Loucy (cell line): ENCODE measurements around the gene ACTL8.

Experiments
- EZH2phosphoT487 ChIP-seq: fragments of 200-600 bp; IDR thresholded peaks from 2 replicates; pipeline ENCODE4 v1.6.1; 2018; ENCODE audit warnings: antibody characterized with exemption, mild to moderate bottlenecking, moderate library complexity, borderline replicate concordance
- TF ChIP-seq, protein P1 (sequence below): fragments of 200-600 bp; sonication (generic); conservative IDR thresholded peaks from 2 replicates; pipeline ENCODE4 v1.5.1; 2014; ENCODE audit warnings: mild to moderate bottlenecking, antibody characterized with exemption, low read length

DNA sequence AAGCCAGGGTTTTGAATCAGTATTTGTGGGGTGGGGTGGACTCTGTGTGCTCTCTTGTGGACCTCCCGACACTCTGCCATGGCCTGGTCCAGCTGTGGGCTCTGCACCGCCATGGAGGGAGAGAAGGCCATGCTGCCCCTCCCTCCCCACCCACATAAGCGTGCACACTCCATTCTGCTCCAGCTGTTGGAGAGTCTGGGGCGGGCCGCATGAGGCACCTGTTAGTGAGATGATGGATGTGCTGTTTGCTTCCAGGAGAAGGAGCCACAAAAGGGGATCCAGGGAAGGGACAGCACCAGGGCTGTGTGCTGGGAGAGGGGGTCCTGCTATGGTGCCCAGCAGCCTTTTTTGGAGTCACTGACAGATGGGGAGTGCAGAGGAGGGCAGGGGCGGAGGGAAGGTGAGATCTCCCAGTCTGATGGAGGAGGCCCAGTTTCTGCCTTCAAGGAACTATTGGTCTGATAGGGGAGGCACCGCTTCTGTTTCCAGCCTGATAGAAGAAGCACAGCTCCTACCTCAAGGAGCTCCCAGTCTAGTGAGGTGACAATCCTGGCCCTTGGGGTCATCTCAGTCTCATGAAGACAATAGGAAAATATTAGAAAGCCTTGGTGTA lies 101.5 kb downstream of the ACTL8 start:
- TF ChIP-seq, protein P1, sequence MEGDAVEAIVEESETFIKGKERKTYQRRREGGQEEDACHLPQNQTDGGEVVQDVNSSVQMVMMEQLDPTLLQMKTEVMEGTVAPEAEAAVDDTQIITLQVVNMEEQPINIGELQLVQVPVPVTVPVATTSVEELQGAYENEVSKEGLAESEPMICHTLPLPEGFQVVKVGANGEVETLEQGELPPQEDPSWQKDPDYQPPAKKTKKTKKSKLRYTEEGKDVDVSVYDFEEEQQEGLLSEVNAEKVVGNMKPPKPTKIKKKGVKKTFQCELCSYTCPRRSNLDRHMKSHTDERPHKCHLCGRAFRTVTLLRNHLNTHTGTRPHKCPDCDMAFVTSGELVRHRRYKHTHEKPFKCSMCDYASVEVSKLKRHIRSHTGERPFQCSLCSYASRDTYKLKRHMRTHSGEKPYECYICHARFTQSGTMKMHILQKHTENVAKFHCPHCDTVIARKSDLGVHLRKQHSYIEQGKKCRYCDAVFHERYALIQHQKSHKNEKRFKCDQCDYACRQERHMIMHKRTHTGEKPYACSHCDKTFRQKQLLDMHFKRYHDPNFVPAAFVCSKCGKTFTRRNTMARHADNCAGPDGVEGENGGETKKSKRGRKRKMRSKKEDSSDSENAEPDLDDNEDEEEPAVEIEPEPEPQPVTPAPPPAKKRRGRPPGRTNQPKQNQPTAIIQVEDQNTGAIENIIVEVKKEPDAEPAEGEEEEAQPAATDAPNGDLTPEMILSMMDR = no peak
- TF ChIP-seq EZH2phosphoT487 = no peak
